CD8-positive, alpha-beta memory T cell (primary cell): ENCODE results near the gene BCOR. TPM values are rescaled to one million over a fixed set of nuclear protein-coding genes. Genes with fewer than 3 reads are reported as not detected.

ENCODE experiments used
- CTCF ChIA-PET: fragments of 350-600 bp; sonication (Branson Sonifier 250); formaldehyde crosslinking; loops from one replicate; lab custom pipeline; 2021; ENCODE audit warnings: antibody characterized with exemption; lab: Charles Lee
- POLR2A ChIA-PET: fragments of 350-600 bp; sonication (Branson Sonifier 250); formaldehyde crosslinking; loops from one replicate; lab custom pipeline; 2021; ENCODE audit warnings: antibody characterized with exemption; lab: Charles Lee
- DNase-seq, 5 donors: peaks; one replicate each; pipeline versions ENCODE4 v3.0.0 to v3.0.0-alpha.2; 2020 to 2022; ENCODE audit warnings: mixed read lengths in 1 of 5
- H3K27ac ChIP-seq: one replicate; pipeline ENCODE4 v1.7.0; 2013; ENCODE audit warnings: low read depth, mild to moderate bottlenecking, low read length, moderate library complexity
- H3K27me3 ChIP-seq: 2 replicates; pipeline ENCODE4 v1.7.0; 2013; ENCODE audit warnings: low read length, mild to moderate bottlenecking; ENCODE audit not compliant: insufficient read depth, poor library complexity, severe bottlenecking
- H3K36me3 ChIP-seq: 2 replicates; pipeline ENCODE4 v1.7.0; 2013; ENCODE audit warnings: mild to moderate bottlenecking, low read length, moderate library complexity; ENCODE audit not compliant: insufficient read depth
- H3K4me1 ChIP-seq: 2 replicates; pipeline ENCODE4 v1.7.0; 2013; ENCODE audit warnings: mild to moderate bottlenecking, low read length, moderate library complexity; ENCODE audit not compliant: insufficient read depth
- H3K4me3 ChIP-seq: 2 replicates; pipeline ENCODE4 v1.7.0; 2013; ENCODE audit warnings: mild to moderate bottlenecking, low read length
- H3K9me3 ChIP-seq: 2 replicates; pipeline ENCODE4 v1.7.0; 2013; ENCODE audit warnings: mild to moderate bottlenecking, low read length
- H3K27ac Mint-ChIP-seq, 8 donors: one replicate each; pipeline ENCODE4 v1.8.0; 2020 to 2021; ENCODE audit warnings: mixed read lengths in 8 of 8, mild to moderate bottlenecking in 6 of 8, inconsistent platforms in 3 of 8, moderate library complexity in 3 of 8
- H3K27me3 Mint-ChIP-seq, 2 donors: one replicate each; pipeline ENCODE4 v1.8.0; 2020 to 2021; ENCODE audit warnings: mixed read lengths in 2 of 2, mild to moderate bottlenecking in 1 of 2, moderate library complexity in 1 of 2
- H3K36me3 Mint-ChIP-seq, 3 donors: one replicate each; pipeline ENCODE4 v1.8.0; 2020 to 2021; ENCODE audit warnings: mixed read lengths in 3 of 3, inconsistent platforms in 1 of 3, mild to moderate bottlenecking in 1 of 3
- H3K4me1 Mint-ChIP-seq, 3 donors: one replicate each; pipeline ENCODE4 v1.8.0; 2020 to 2021; ENCODE audit warnings: mixed read lengths in 3 of 3, inconsistent platforms in 1 of 3, mild to moderate bottlenecking in 1 of 3
- H3K4me3 Mint-ChIP-seq, 7 donors: one replicate each; pipeline ENCODE4 v1.8.0; 2020 to 2021; ENCODE audit warnings: mixed read lengths in 7 of 7, mild to moderate bottlenecking in 6 of 7, moderate library complexity in 4 of 7, inconsistent platforms in 2 of 7
- H3K9me3 Mint-ChIP-seq, 5 donors: one replicate each; pipeline ENCODE4 v1.8.0; 2020 to 2022; ENCODE audit warnings: mixed read lengths in 5 of 5, mild to moderate bottlenecking in 3 of 5, moderate library complexity in 2 of 5, inconsistent platforms in 1 of 5
- polyA plus RNA-seq: library from polyadenylated mRNA; unstranded; fragments of 300-500 nt; fragmentation: Illumina TruSeq; gene quantifications from one replicate; pipeline ENCODE4 v1.2.3, GENCODE V29; 2021
- total RNA-seq, 2 experiments: library from RNA; stranded (reverse); gene quantifications; one replicate each; pipeline ENCODE4 v1.2.3, GENCODE V29; 2021

BCOR gene
- total and polyA plus RNA-seq, 3 experiments from 2014 or later, result 7.2 to 67.7 (median 62.6) TPM

- H3K36me3 ChIP-seq, result peaks cover 30% of the 10 kb centered on the region
Observed at GRCh38 chrX:40072246-40072645, 25.5 kb downstream of the BCOR start.

GRCh38 chrX:40068048-40068447, 29.7 kb downstream of the BCOR start:
- H3K4me1 Mint-ChIP-seq, result peaks cover 46 to 66% (median 57%) of the 10 kb centered on the region in 3 donors
- H3K36me3 Mint-ChIP-seq, result peaks cover 0 to 88% (median 3%) of the 10 kb centered on the region in 3 donors
- POLR2A ChIA-PET, result no interaction called here
- peaks cover 25% of the 10 kb centered on the region for H3K4me1 ChIP-seq
- CTCF ChIA-PET, result no interaction called here
- H3K27ac Mint-ChIP-seq, result peak overlapping the region in 7 of 8 donors; percentile 18 to 81 (median 68)
- no peaks in the 10 kb centered on the region for H3K9me3 ChIP-seq
- peaks cover 0 to 12% of the 10 kb centered on the region in 2 donors for H3K27me3 Mint-ChIP-seq
- peak overlapping the region in 1 of 7 donors; percentile 22 for H3K4me3 Mint-ChIP-seq
- H3K9me3 Mint-ChIP-seq, result no peaks in the 10 kb centered on the region
- H3K36me3 ChIP-seq, result peaks cover 35% of the 10 kb centered on the region
- no peaks in the 10 kb centered on the region for H3K27me3 ChIP-seq
- no peak overlapping the region for H3K27ac ChIP-seq
- H3K4me3 ChIP-seq, result no peak overlapping the region
- DNase-seq, result peak in 2 of 5 donors; percentile 22 to 52

More at GRCh38 chrX:40072246-40072645, 25.5 kb downstream of the BCOR start:
- peaks cover 7% of the 10 kb centered on the region for H3K4me1 ChIP-seq
- Mint-ChIP-seq H3K4me3 (no peak overlapping the region), H3K9me3 (no peaks in the 10 kb centered on the region), H3K4me1 (peaks cover 24 to 47% (median 28%) of the 10 kb centered on the region in 3 donors), H3K36me3 (peaks cover 0 to 90% (median 8%) of the 10 kb centered on the region in 3 donors), H3K27me3 (peaks cover 0 to 9% of the 10 kb centered on the region in 2 donors), H3K27ac (no peak overlapping the region)
- no peak overlapping the region for H3K4me3 ChIP-seq
- DNase-seq, result no peak
- POLR2A ChIA-PET, result no interaction called here
- H3K27ac ChIP-seq, result no peak overlapping the region
- CTCF ChIA-PET, result no interaction called here
- H3K9me3 ChIP-seq, result no peaks in the 10 kb centered on the region
- no peaks in the 10 kb centered on the region for H3K27me3 ChIP-seq

GRCh38 chrX:40066700-40067099, 31.1 kb downstream of the BCOR start:
- no peak overlapping the region for H3K4me3 Mint-ChIP-seq
- H3K27me3 Mint-ChIP-seq, result peaks cover 0 to 11% of the 10 kb centered on the region in 2 donors
- no peak overlapping the region for H3K27ac ChIP-seq
- peaks cover 0 to 85% (median 3%) of the 10 kb centered on the region in 3 donors for H3K36me3 Mint-ChIP-seq
- no peaks in the 10 kb centered on the region for H3K27me3 ChIP-seq
- H3K27ac Mint-ChIP-seq, result peak overlapping the region in 3 of 8 donors; percentile 39 to 68 (median 43)
- CTCF ChIA-PET, result interaction anchor here (1.2 kb wide), 1 partner anchor 200 kb away, joined by 3 read pairs; no protein-coding TSS in a partner anchor
- no peaks in the 10 kb centered on the region for H3K9me3 ChIP-seq
- peaks cover 45 to 65% (median 59%) of the 10 kb centered on the region in 3 donors for H3K4me1 Mint-ChIP-seq
- peaks cover 25% of the 10 kb centered on the region for H3K36me3 ChIP-seq
- no peak for DNase-seq
- no peak overlapping the region for H3K4me3 ChIP-seq
- POLR2A ChIA-PET, result no interaction called here
- H3K4me1 ChIP-seq, result peaks cover 25% of the 10 kb centered on the region
- peaks cover 0 to under 1% (median 0%) of the 10 kb centered on the region in 5 donors for H3K9me3 Mint-ChIP-seq

GRCh38 chrX:40065296-40066046, 32.3 kb downstream of the BCOR start:
- Histone ChIP-seq H3K9me3 (no peaks in the 10 kb centered on the region), H3K27ac (no peak overlapping the region), H3K36me3 (peaks cover 24% of the 10 kb centered on the region), H3K27me3 (no peaks in the 10 kb centered on the region), H3K4me1 (peaks cover 30% of the 10 kb centered on the region), H3K4me3 (no peak overlapping the region)
- Mint-ChIP-seq H3K27ac (peak overlapping the region; percentile 24 to 96 (median 84)), H3K27me3 (peaks cover 0 to 11% of the 10 kb centered on the region in 2 donors), H3K36me3 (peaks cover 0 to 86% (median under 1%) of the 10 kb centered on the region in 3 donors), H3K4me3 (peak overlapping the region in 5 of 7 donors; percentile 10 to 61 (median 41)), H3K4me1 (peaks cover 49 to 67% (median 61%) of the 10 kb centered on the region in 3 donors), H3K9me3 (peaks cover 0 to 2% (median 0%) of the 10 kb centered on the region in 5 donors)
- CTCF ChIA-PET, result no interaction called here
- no peak for DNase-seq
- POLR2A ChIA-PET, result no interaction called here

- no peak overlapping the region for H3K27ac Mint-ChIP-seq
- peaks cover 44 to 65% (median 58%) of the 10 kb centered on the region in 3 donors for H3K4me1 Mint-ChIP-seq
- Histone ChIP-seq H3K4me3 (no peak overlapping the region), H3K9me3 (no peaks in the 10 kb centered on the region), H3K4me1 (peaks cover 30% of the 10 kb centered on the region), H3K27ac (no peak overlapping the region), H3K36me3 (peaks cover 13% of the 10 kb centered on the region), H3K27me3 (no peaks in the 10 kb centered on the region)
- H3K36me3 Mint-ChIP-seq, result peaks cover 0 to 85% (median under 1%) of the 10 kb centered on the region in 3 donors
- no peak for DNase-seq
- peaks cover 0 to 10% of the 10 kb centered on the region in 2 donors for H3K27me3 Mint-ChIP-seq
- POLR2A ChIA-PET, result no interaction called here
- H3K9me3 Mint-ChIP-seq, result peaks cover 0 to 2% (median 0%) of the 10 kb centered on the region in 5 donors
- no peak overlapping the region for H3K4me3 Mint-ChIP-seq
- CTCF ChIA-PET, result no interaction called here
Observed at GRCh38 chrX:40064055-40064597, 33.6 kb downstream of the BCOR start.

DNA sequence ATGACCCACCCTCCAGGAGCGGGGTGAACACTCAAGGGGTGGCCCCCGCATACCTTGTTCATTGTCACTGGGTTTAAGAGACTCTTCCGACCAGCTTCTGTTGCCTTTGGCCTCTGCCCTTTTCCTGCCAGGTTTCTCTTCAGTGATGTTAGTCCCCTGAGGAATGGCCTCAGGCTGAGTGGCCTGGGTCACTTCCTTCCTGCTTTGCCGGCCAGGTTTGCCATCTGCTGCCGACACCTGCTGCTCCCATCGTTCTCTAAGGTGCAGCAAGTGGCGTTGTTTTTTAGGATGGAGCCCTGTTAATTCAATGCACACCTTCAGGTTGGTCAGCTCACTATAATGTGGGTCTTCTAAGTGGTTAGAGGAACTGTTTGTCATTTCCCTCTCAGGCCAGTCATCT, 34.2 kb downstream of the BCOR start:
- H3K27me3 ChIP-seq, result no peaks in the 10 kb centered on the region
- CTCF ChIA-PET, result no interaction called here
- peak overlapping the region in 3 of 8 donors; percentile 23 to 90 (median 85) for H3K27ac Mint-ChIP-seq
- H3K4me1 ChIP-seq, result peaks cover 30% of the 10 kb centered on the region
- peaks cover 0 to 2% (median 0%) of the 10 kb centered on the region in 5 donors for H3K9me3 Mint-ChIP-seq
- POLR2A ChIA-PET, result no interaction called here
- peaks cover 40 to 60% (median 52%) of the 10 kb centered on the region in 3 donors for H3K4me1 Mint-ChIP-seq
- H3K4me3 ChIP-seq, result no peak overlapping the region
- H3K4me3 Mint-ChIP-seq, result no peak overlapping the region
- no peak overlapping the region for H3K27ac ChIP-seq
- H3K9me3 ChIP-seq, result no peaks in the 10 kb centered on the region
- H3K27me3 Mint-ChIP-seq, result peaks cover 0 to 7% of the 10 kb centered on the region in 2 donors
- H3K36me3 Mint-ChIP-seq, result peaks cover 0 to 83% (median 3%) of the 10 kb centered on the region in 3 donors
- peaks cover 13% of the 10 kb centered on the region for H3K36me3 ChIP-seq
- DNase-seq, result no peak

GRCh38 chrX:40062525-40063155, 35.1 kb downstream of the BCOR start:
- no peak overlapping the region for H3K4me3 Mint-ChIP-seq
- H3K27me3 Mint-ChIP-seq, result peaks cover 0 to 5% of the 10 kb centered on the region in 2 donors
- peaks cover 32 to 51% (median 43%) of the 10 kb centered on the region in 3 donors for H3K4me1 Mint-ChIP-seq
- H3K36me3 Mint-ChIP-seq, result peaks cover 0 to 82% (median 3%) of the 10 kb centered on the region in 3 donors
- H3K9me3 ChIP-seq, result no peaks in the 10 kb centered on the region
- H3K4me1 ChIP-seq, result peaks cover 28% of the 10 kb centered on the region
- ChIA-PET POLR2A (interaction anchor here (1.0 kb wide), 1 partner anchor 91 kb away, joined by 3 read pairs; no protein-coding TSS in a partner anchor), CTCF (no interaction called here)
- H3K9me3 Mint-ChIP-seq, result peaks cover 0 to 2% (median 0%) of the 10 kb centered on the region in 5 donors
- no peak overlapping the region for H3K27ac ChIP-seq
- no peak overlapping the region for H3K4me3 ChIP-seq
- no peak for DNase-seq
- no peaks in the 10 kb centered on the region for H3K27me3 ChIP-seq
- H3K27ac Mint-ChIP-seq, result peak overlapping the region in 2 of 8 donors; percentile 42 to 88
- peaks cover 13% of the 10 kb centered on the region for H3K36me3 ChIP-seq
